Activated CD8-positive, alpha-beta memory T cell treated with anti-CD3 and anti-CD28 coated beads for 48 hours (primary cell): ENCODE measurements around the gene CAND1.

Experiments used
- DNase-seq, 3 experiments: peaks; one replicate each; pipeline ENCODE4 v3.0.0-alpha.2; 2020; ENCODE audit warnings: low read depth in 2 of 3, low spot score in 2 of 3

Gene CAND1

DNA sequence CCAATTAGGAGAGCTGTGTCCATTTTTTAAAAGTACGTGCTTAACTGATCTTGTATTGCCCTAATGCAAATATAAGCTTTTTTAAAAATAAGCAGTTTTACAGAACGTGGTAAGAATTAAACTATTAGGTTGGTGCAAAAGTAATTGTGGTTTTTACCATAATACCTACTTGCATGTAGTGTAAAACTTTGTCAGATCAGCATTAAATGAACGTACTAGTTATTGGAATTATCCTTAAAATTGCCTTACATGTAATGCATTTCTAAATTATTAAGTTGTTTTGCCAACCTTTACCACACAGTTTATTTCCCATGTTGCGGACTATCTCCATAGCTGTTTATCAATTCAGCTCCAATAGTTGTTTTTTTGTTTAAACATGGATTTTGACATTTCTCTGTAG, 10.9 kb downstream of the CAND1 start:
- DNase-seq: no peak

DNA sequence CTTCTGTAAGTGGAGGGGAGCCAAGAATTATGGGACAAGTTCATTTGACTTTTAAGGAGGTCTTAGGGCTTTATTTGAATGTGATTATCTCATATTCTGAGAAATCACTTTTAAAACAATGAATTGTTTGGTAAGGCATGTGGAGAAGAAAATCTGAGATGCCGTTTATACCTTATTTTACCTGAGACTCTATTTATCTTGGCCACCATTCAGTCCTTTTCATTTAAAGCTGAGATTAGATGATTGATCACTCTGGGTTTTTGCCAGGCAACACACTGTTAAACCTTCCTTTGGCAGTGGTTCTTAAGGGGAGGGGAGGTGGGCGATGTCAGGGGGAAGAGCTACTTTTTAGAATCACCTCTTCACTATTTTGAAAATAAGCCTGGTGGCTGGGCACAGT, 11.4 kb downstream of the CAND1 start:
- DNase-seq: no peak

DNA sequence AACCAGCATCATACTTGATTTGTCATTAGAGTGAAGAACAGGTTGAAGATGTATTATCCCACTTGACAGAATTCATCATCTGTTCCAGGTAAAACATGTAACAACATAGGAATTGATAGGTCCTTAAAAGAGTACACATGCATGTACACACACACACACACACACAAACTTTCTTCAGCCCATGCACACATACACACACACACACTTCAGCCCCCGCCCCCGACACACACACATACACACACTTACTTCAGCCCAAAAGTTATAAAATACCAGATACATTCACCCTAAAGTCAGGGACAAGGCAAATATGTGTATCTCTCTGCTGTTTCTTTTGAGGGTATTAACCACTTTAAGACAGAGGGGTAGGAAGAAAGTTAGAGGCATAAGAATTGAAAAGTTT, 15.4 kb downstream of the CAND1 start:
- no peak for DNase-seq

DNA sequence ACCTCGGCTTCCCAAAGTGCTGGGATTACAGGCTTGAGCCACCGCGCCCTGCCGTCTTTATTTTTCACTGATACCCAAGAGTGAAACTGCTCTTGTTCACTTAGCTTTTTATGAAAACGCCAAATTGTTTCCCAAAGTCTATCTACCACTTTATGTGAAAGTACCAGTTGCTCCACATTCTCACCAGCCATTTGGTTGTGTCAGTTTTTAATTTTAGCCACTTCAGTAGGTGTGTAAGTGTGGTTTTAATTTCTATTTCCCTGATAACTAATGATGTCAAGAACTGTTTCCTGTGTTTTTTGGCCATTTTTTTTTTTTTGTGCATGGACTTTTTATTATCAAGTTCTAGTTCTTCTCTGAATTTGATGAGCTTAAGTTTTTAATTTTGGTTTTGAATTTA, 17.1 kb downstream of the CAND1 start:
- DNase-seq: no peak

DNA sequence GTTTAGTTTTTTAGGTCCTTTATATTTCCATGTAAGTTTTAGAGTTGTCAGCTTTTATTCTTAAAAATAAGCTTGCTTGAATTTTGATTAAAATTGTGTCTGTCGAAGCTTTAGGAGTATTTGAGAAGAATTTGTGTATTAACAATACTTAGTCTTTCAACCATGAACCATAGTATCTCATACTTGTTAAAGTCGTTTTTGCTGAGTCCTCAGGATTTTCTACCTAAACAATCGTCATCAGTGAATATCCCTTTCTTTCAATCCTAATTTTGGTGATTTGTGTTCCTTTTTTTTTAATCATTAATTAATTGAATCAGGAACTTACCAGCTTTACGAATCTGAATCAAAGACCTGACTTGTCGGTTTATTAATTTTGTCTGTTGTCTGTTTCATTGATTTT, 18.2 kb downstream of the CAND1 start:
- DNase-seq: no peak

DNA sequence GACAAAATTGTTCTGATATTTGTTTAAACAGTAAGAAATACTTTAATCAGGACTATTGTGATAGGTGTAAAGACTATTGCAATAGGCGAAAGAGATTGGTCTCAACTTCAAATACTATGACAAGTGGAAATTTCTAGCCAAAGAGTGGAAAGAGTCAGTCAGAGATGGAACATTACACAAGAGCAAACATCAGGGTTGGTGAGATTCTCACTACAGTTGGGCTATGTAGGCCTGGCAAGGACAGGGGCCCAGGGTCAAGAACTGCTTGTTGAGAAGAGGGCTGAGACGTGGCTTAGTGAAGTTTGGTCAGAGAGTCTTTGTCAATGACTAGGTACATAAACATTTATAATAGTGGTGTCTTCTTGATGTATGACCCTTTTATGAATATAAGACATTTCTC, 19.4 kb downstream of the CAND1 start:
- no peak for DNase-seq

DNA sequence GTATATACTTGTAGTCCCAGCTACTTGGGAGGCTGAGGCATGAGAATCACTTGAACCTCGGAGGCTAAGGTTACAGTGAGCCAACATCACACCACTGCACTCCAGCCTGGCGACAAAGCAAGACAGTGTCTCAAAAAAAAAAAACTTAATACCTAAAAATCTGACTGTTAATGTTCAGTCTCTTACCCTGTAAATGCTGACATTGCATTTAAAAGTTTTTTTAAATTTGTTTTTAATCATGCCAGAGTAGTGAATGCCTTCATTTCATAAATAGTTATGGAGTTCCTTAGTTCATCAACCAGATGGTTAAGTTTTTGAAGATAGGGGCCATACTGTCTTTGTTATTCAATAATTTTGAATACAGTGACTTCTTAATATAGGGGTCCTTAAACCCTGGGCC, 21.2 kb downstream of the CAND1 start:
- DNase-seq: no peak

DNA sequence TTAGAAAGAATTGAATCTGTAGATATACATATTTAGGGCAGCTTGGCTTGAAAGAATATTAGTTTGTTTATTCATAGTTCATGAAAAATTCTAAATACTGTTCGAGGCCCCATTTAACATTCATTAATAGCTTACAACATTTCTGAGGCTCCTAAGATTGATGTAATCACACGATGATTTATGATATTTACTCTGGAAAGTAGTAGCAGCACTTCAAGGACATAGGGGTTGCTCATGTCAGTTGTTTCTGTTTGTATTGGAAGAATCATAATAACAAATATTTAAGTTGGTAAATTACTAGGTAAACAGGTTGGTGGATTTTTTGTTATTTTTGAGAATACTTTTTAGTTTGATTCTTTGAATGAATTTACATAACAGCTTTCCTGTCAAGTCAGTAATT, 30.4 kb downstream of the CAND1 start:
- no peak for DNase-seq

DNA sequence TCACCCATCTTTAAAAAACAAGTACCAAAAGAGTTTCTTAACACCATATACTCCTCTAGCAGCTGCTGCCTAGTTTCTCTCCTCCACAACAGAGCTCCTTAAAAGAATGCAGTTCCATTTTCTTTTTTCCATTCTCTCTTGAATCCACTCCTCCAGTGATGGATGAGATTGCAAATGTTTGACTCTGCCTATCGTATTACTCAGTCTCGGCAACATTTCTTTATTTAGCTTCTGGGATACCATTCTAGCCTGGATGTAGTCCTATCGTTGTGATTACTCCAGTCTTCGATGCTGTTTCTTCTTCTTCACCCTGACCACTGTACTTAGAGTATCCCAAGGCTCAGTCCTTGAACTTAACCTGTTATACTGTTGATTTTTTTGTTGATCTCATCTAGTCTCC, 30.8 kb downstream of the CAND1 start:
- DNase-seq: no peak

DNA sequence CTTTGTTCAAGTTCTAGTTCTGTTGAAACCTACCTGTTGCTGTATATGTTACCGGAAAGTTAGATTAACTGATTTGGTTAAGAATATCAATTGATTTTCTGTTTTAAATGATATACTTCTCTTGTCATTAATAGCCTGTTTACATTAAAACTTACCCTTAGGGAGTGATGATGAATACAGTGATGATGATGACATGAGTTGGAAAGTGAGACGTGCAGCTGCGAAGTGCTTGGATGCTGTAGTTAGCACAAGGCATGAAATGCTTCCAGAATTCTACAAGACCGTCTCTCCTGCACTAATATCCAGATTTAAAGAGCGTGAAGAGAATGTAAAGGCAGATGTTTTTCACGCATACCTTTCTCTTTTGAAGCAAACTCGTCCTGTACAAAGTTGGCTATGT, 33.0 kb downstream of the CAND1 start:
- DNase-seq: no peak

DNA sequence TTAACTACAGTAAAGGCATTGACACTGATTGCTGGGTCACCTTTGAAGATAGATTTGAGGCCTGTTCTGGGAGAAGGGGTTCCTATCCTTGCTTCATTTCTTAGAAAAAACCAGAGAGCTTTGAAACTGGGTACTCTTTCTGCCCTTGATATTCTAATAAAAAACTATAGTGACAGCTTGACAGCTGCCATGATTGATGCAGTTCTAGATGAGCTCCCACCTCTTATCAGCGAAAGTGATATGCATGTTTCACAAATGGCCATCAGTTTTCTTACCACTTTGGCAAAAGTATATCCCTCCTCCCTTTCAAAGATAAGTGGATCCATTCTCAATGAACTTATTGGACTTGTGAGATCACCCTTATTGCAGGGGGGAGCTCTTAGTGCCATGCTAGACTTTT, 36.4 kb downstream of the CAND1 start:
- DNase-seq: no peak

DNA sequence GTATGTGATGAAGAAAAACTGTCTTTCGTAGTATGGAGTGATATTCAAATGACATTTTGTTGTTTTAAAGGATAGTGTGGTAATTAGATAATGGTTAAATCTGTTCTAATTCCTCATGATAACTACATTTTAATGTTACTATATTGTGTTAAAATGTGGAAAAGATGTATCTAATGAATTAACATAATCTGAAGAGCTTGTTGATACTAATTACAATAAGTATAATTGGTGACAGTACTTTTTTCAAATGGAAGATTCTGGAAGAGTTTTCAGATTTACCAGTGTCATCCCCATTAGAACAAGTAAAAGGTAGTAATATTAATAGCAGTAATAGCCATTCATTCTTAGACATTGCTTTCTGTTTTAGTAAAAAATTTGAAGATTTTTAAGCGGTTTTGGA, 37.6 kb downstream of the CAND1 start:
- no peak for DNase-seq

DNA sequence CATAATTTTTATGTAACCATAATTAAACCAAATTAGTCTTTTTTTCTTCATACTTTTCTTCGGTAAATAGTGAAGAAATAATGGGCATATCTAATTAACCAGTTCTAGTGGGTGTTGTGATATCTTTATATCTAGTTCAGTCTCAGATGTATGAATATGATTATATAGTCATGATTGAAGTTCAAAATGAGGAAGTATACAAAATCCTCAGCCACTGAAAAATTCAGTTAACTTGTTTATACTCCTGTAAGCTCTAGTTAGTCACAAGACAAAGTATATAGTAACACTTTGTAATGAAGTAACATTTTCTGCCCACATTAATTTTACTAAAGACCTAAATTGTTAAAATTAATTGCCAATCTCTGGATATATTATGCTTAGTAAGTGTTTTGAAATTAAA, 46.5 kb downstream of the CAND1 start:
- no peak for DNase-seq

DNA sequence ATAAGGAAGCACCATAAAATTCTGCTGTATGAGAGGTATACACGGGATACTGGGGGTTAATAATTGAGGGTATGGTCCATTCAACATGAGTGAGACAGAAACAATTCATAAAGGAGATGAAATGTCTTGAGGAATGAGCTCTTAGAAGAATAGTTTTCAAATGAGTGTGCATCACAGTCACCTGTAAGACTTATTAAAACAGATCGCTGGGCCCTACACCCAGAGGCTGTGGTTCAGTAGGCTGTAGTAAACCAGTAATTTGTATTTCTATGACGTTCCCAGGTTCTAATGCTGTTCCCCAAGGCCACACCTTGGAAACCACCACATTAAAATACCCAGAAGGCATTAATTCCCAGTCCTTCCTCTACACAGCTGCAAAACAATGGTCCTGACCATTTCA, 49.6 kb downstream of the CAND1 start:
- DNase-seq: no peak

DNA sequence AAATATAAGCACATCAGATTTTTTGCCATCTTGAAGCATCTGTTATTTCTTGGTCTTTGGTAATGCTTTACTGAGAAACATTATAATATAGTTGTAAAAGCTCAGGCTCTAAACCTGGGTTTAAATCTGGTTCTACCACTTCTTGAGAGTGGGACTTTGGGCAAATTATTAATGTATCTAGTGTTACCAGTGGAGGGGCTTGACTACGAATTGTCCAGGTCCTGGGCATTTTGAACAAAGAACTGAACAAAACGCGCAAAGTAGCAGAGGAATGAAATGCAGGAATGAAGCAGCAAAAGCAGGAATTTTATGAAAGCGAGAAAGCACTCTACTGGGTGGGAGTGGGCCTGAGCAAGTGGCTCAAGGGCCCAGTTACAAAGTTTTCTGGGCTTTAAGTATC, 50.8 kb downstream of the CAND1 start:
- DNase-seq: no peak

DNA sequence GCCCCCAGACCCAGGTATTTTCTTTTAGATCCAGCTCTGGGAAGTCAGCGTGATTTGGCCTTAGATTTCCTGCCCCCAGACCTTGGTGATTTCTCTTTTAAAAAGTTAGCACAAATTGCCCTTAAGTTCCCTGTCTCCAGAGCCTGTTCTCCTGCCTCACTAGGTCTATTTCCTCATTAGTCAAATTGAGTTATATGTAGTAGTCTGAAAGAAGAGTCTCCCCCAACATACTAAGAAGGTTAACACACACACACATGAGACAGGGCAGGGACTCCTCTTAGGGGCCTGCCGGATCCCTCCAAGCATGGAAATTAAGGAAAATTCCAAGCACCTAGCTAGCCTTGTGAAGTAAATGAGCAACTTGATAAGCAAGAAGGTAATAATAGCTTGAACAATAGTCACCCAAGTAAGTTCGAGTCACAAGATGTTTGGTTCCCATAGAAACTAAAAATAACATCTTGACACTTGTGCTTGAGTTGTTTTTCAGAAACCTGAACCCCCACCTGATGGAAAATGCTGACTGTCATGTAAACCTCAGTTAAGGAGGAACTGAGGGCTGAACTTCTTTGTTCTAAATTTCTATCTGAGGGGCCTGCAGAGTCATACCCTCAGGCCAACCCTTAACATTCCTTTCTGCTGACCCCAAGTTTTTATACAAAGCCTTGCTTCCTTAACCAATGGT, 51.6 kb downstream of the CAND1 start:
- DNase-seq: no peak

DNA sequence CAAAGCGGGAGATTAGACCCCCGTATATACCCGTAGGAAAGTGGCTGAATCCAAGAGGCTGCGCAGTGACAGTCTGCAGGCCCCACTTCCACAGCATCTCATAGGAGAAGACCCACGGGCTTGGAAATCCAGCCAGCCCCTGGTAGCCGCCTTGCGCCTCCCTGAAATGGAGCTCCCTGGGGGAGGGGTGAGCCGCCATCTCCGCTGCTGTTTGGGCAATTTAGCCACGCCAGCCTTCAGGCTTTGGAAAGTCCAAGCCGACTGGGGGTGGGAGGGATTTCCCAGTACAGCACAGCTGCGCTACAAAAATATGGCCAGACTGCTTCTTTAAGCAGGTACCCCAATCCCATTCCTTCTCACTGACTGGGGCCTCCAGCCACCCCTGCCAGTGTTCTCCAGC, 53.4 kb downstream of the CAND1 start:
- DNase-seq: no peak

DNA sequence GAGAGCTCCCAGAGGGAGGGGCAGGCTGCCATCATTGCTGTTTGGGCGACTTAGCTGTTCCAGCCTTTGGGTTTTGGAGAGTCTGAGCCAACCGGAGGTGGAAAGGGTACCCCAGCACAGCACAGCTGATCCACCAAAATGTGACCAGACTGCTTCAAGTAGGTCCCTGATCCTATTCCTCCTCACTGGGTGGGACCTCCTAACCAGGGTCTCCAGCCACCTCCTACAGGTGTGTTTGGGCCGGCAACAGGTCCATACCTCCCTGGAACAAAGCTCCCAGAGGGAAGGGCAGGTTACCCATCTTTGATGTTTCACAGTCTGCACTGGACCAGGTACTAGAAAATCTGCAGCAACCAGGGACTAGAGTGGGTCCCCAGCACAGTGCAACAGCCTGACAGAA, 53.8 kb downstream of the CAND1 start:
- DNase-seq: no peak

DNA sequence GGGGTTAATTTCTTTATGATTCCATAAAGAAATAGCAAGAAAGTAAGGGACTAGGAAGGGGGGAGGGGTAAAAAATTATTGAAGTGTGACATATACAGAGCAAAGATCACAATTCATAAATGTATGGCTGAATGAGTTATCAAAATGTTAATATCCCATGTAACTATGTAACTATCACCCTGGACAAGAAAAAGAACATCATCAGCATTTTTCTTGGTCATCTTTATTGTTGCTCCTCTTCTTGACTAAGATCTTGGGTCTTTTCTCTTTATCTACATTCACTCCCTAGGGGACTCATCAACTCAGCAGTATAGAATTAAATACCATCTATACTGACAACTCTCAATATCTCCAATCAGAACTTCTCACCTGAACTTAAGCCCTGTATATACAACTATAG, 57.5 kb downstream of the CAND1 start:
- DNase-seq: no peak

DNA sequence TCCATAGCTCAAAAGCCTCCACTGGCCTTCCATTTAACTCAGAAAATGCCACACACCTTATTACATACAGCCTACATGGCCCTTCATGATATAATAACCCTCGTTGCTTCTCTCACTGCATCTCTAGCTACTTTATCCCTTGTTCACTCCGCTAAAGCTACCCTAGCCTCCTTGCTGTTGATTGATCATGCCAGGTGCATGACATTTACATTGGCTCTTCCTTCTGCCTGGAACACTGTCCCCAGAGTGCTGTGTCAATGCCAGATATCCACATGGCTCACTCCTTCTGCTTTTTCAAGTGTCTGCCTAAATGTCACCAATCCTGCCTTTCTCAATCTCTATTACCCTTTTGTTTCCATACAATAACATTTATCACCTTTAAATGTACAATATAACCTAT, 58.3 kb downstream of the CAND1 start:
- DNase-seq: no peak

DNA sequence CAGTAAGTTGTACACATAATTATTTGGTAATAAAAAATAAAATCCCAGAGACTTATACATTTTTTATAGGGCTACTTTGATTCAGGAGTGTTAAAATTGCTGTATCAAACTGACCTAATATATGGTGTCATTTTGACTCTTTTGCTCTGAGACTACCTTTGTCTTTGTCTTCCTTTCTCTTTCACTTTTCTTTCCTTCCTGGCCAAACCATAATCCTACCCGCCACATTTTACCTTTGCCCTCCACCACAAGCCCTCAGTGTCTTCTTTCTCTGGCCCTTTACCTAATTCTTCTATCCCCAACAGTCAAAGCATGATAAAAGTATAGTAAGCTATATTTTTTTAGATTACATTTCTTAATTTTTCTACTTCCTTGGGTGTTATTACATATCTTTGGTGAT, 62.0 kb downstream of the CAND1 start:
- no peak for DNase-seq

DNA sequence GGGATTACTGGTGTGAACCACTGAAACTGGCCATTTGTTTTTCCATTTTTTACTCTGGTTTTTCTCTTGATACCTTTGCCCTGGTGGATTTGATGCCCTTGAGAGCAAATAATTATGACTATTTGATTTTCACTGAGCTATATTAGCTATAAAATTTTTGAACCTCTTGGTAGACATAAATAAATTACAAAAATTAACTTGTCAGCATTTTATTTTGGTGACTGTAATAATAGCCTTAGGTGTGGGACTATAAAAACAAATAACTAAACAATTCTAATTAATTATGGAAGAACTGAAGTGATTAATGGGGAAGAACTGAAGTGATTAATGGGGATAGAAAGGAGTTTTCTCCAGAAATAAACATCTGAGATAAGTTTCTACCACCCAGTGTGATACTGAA, 62.7 kb downstream of the CAND1 start:
- no peak for DNase-seq

DNA sequence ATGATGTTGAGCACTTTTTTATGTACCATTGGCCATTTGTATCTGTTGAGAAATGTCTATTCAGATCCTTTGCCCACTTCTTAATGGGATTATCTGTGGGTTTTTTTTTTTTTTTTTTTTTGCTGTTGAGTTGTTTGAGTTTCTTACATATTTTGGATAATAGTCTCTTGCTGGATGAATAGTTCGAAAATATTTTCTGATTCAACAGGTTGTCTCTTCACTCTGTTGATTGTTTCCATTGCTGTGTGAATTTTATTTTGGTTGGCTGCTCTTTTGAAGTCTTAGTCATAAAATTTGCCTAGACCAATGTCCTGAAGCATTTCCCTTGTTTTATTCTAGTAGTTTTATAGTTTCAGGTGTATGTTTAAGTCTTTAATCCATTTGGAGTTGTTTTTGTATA, 64.5 kb downstream of the CAND1 start:
- DNase-seq: no peak

DNA sequence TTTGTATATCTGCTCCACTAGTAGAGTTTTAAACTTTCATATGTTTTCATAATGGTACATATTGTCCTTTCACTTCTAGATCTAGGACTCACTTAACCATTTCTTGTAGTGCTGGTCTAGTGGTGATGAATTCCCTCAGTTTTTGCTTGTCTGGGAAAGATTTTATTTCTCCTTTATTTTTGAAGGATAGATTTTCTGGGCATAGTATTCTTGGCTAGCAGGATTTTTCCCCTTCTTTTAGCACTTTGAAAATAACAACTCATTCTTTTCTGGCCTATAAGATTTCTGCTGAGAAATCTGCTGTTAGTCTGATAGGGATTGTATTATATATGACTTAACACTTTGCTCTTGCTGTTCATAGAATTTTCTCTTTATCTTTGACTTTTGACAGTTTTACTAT, 69.3 kb downstream of the CAND1 start:
- DNase-seq: no peak
